ENCODE measurements around the gene KLHL3.

- TF ChIP-seq CTCF (IDR thresholded peaks at IDR 0.05 in 4 of 5, conservative IDR thresholded peaks at IDR 0.05 in 1 of 5), result no peak
- no peak for TF ChIP-seq POLR2A (IDR thresholded peaks at IDR 0.05)
These were observed 8.3 kb downstream of the KLHL3 start for GRCh38 chr5:137727623-137728022.
